Ovary (tissue), 9 donors: ENCODE measurements around the gene CMTM3. TPM values are rescaled to one million over a fixed set of nuclear protein-coding genes. Genes with fewer than 3 reads are reported as not detected.

ENCODE experiments used
- DNase-seq, 5 donors: peaks; one replicate each; pipeline ENCODE4 v3.0.0-alpha.2; 2019 to 2020
- H3K27ac ChIP-seq, 2 donors: fragments of 200-600 bp; one replicate each; pipeline versions ENCODE4 v1.5.1 to v1.8.0; 2019 to 2022
- H3K27me3 ChIP-seq: fragments of 200-600 bp; one replicate; pipeline ENCODE4 v1.8.0; 2022
- H3K36me3 ChIP-seq: fragments of 200-600 bp; sonication (generic); one replicate; pipeline ENCODE4 v1.5.1; 2019
- H3K4me1 ChIP-seq: one replicate; pipeline ENCODE4 v1.8.1; 2013; ENCODE audit warnings: mild to moderate bottlenecking, moderate library complexity; ENCODE audit not compliant: insufficient read depth
- H3K4me3 ChIP-seq: fragments of 200-600 bp; sonication (generic); one replicate; pipeline ENCODE4 v1.5.1; 2017
- H3K9me3 ChIP-seq, 2 donors: fragments of 200-600 bp in 1 of 2; sonication (generic) in 1 of 2; one replicate each; pipeline versions ENCODE4 v1.5.1 to v1.8.1; 2013 to 2019; ENCODE audit warnings: mild to moderate bottlenecking in 1 of 2, moderate library complexity in 1 of 2
- CTCF ChIP-seq, 3 donors: fragments of 450-650 bp in 2 of 3; fragments of 200-600 bp in 1 of 3; IDR thresholded peaks; one replicate each; pipeline versions ENCODE4 v1.5.1 to v1.8.0; 2016 to 2022; ENCODE audit warnings: antibody characterized with exemption in 3 of 3, mild to moderate bottlenecking in 1 of 3
- EP300 ChIP-seq: sonication (generic); formaldehyde crosslinking; IDR thresholded peaks from one replicate; pipeline ENCODE4 v1.6.1; 2017; ENCODE audit warnings: antibody characterized with exemption
- POLR2A ChIP-seq: fragments of 450-650 bp; IDR thresholded peaks from one replicate; pipeline ENCODE4 v1.6.1; 2017; ENCODE audit warnings: antibody characterized with exemption, mild to moderate bottlenecking, moderate library complexity
- WGBS, 3 donors: extraction: QIAGEN DNeasy Blood & Tissue Kit in 1 of 3; methylation state at CpG; one replicate each; pipeline versions ENCODE4 v1.1.5 to v1.1.7; 2013 to 2017; 5-methylcytosine and 5-hydroxymethylcytosine counted together
- intact Hi-C, 4 donors: fragments of 100-400 bp; cut with DNase I; formaldehyde crosslinking; loops; one replicate each; pipeline versions ENCODE4 v1.11.0 to v1.15.1; 2022 to 2023
- polyA plus RNA-seq, 2 donors: library from polyadenylated mRNA; stranded (reverse); fragments of 200-250 nt in 1 of 2; fragments of 350-450 nt in 1 of 2; fragmentation: Illumina TruSeq in 1 of 2; extraction: RNeasy Lipid Tissue Mini Kit (QIAGEN cat#74804) in 1 of 2; gene quantifications; one replicate each; pipeline ENCODE4 v1.2.3, GENCODE V29; 2013 to 2014
- total RNA-seq, 7 donors: library from RNA; depleted of rRNA in 2 of 7; stranded (reverse); fragments of >200 nt in 2 of 7; fragmentation: NEBNext Ultra II Directional in 3 of 7; extraction: Animal tissue kit (Norgen Biotek cat#: 25700) in 3 of 7; gene quantifications; one replicate each; pipeline versions ENCODE4 v1.1.0 to v1.2.4, GENCODE V29; 2016 to 2023
- donor health status: DM: no; HTN: no; CAD: no; lungs with moderate emphysema.
- donor health status: DM: no; HTN: no; CAD: no.
- donor health status: Bipolar disorder and iron deficiency.
- donor health status: DM: yes; HTN: yes; CAD: no.
- donor health status: DM: no; HTN: no; CAD: no.
- donor health status: DM: yes; HTN: yes; CAD: no.

Gene CMTM3
- total and polyA plus RNA-seq, 9 donors, result 22.9 to 60.5 (median 43.2) TPM

GRCh38 chr16:66598111-66598510, 6.4 kb upstream of the CMTM3 start:
- no peak overlapping the region for H3K27ac ChIP-seq
- no peaks in the 10 kb centered on the region for H3K36me3 ChIP-seq
- intact Hi-C loops, result no loop called here
- WGBS, 3 donors, result 79 to 84% (median 82%) methylated on average over 3 of the region's 3 CpGs
- H3K4me3 ChIP-seq, result no peak overlapping the region
- DNase-seq, result no peak
- no peaks in the 10 kb centered on the region for H3K9me3 ChIP-seq
- no peak for TF ChIP-seq EP300
- TF ChIP-seq CTCF (IDR thresholded peaks at IDR 0.05), result no peak
- TF ChIP-seq POLR2A, result no peak
- no peaks in the 10 kb centered on the region for H3K27me3 ChIP-seq
- H3K4me1 ChIP-seq, result no peaks in the 10 kb centered on the region

GRCh38 chr16:66599726-66600125, 4.8 kb upstream of the CMTM3 start:
- WGBS, 3 donors, result 87 to 90% (median 88%) methylated on average over 4 of the region's 4 CpGs
- TF ChIP-seq CTCF (IDR thresholded peaks at IDR 0.05) (no peak), EP300 (no peak), POLR2A (no peak)
- H3K27me3 ChIP-seq, result no peaks in the 10 kb centered on the region
- no peaks in the 10 kb centered on the region for H3K36me3 ChIP-seq
- H3K9me3 ChIP-seq, result no peaks in the 10 kb centered on the region
- intact Hi-C loops, result loop anchor here in 3 of 4 donors (10.0 kb wide), 4 partner anchors 45 to 265 kb away; partner anchors contain the start of genes CKLF (in 1 of the 3) and TK2 (in 1 of the 3)
- H3K4me3 ChIP-seq, result no peak overlapping the region
- DNase-seq, result no peak
- H3K27ac ChIP-seq, result no peak overlapping the region
- peaks cover 3% of the 10 kb centered on the region for H3K4me1 ChIP-seq

GRCh38 chr16:66600477-66600876, 4.0 kb upstream of the CMTM3 start:
- no peak for DNase-seq
- Histone ChIP-seq H3K27me3 (no peaks in the 10 kb centered on the region), H3K9me3 (no peaks in the 10 kb centered on the region), H3K4me1 (peaks cover 3% of the 10 kb centered on the region), H3K27ac (no peak overlapping the region), H3K36me3 (no peaks in the 10 kb centered on the region), H3K4me3 (no peak overlapping the region)
- 89 to 100% (median 93%) methylated on average over 1 of the region's 1 CpG for WGBS, 3 donors
- no peak for TF ChIP-seq EP300
- no peak for TF ChIP-seq CTCF (IDR thresholded peaks at IDR 0.05)
- TF ChIP-seq POLR2A, result no peak
- intact Hi-C loops, result loop anchor here in 3 of 4 donors (10.0 kb wide), 4 partner anchors 46 to 264 kb away; partner anchors contain the start of genes CKLF (in 1 of the 3) and TK2 (in 1 of the 3)

- no peaks in the 10 kb centered on the region for H3K27me3 ChIP-seq
- H3K36me3 ChIP-seq, result no peaks in the 10 kb centered on the region
- H3K4me3 ChIP-seq, result no peak overlapping the region
- WGBS, 3 donors, result 88 to 96% (median 92%) methylated on average over 4 to 5 of the region's 5 CpGs
- intact Hi-C loops, result loop anchor here in 3 of 4 donors (10.0 kb wide), 4 partner anchors 47 to 263 kb away; partner anchors contain the start of genes CKLF (in 1 of the 3) and TK2 (in 1 of the 3)
- peaks cover 3% of the 10 kb centered on the region for H3K4me1 ChIP-seq
- H3K9me3 ChIP-seq, result no peaks in the 10 kb centered on the region
- no peak overlapping the region for H3K27ac ChIP-seq
- no peak for DNase-seq
- TF ChIP-seq EP300 (no peak), CTCF (IDR thresholded peaks at IDR 0.05) (no peak), POLR2A (no peak)
Observed at GRCh38 chr16:66601471-66601870, 3.0 kb upstream of the CMTM3 start.
